Prostate gland (tissue), 2 donors: ENCODE measurements around the gene CD248. TPM values are rescaled to one million over a fixed set of nuclear protein-coding genes. Genes with fewer than 3 reads are reported as not detected.

Experiments used
- DNase-seq: peaks from one replicate; pipeline ENCODE4 v3.0.0-alpha.2; 2019; ENCODE audit warnings: low spot score
- H3K27ac ChIP-seq, 2 donors: fragments of 200-600 bp; sonication (generic); 2 replicates each; pipeline ENCODE4 v1.5.1; 2017 to 2019
- H3K27me3 ChIP-seq: fragments of 200-600 bp; sonication (generic); replicated peaks from 2 replicates; pipeline ENCODE4 v1.5.1; 2019; ENCODE audit not compliant: insufficient read depth
- H3K36me3 ChIP-seq, 2 donors: fragments of 200-600 bp; sonication (generic); 1 replicate in 1 of 2; 2 replicates in 1 of 2; pipeline versions ENCODE4 v1.5.1 to v1.8.1; 2017 to 2019
- H3K4me1 ChIP-seq: fragments of 200-600 bp; sonication (generic); replicated peaks from 2 replicates; pipeline ENCODE4 v1.5.1; 2019
- H3K4me3 ChIP-seq, 2 donors: fragments of 200-600 bp; sonication (generic); 2 replicates each; pipeline ENCODE4 v1.5.1; 2017 to 2019
- H3K9me3 ChIP-seq: fragments of 200-600 bp; sonication (generic); 2 replicates; pipeline ENCODE4 v1.5.1; 2017
- POLR2A ChIP-seq: fragments of 450-650 bp; IDR thresholded peaks from one replicate; pipeline ENCODE4 v1.6.1; 2016; ENCODE audit warnings: antibody characterized with exemption, mild to moderate bottlenecking
- POLR2AphosphoS5 ChIP-seq: sonication (generic); formaldehyde crosslinking; IDR thresholded peaks from one replicate; pipeline ENCODE4 v1.6.1; 2017; ENCODE audit warnings: antibody characterized with exemption
- WGBS: methylation state at CpG from one replicate; pipeline ENCODE4 v1.1.5; 2018; 5-methylcytosine and 5-hydroxymethylcytosine counted together
- intact Hi-C: fragments of 100-400 bp; cut with DNase I; formaldehyde crosslinking; loops from one replicate; pipeline ENCODE4 v1.14.2; 2022
- total RNA-seq, 2 donors: library from RNA; depleted of rRNA; stranded (reverse); fragments of >200 nt; gene quantifications; one replicate each; pipeline ENCODE4 v1.1.0, GENCODE V29; 2016
- TF ChIP-seq, protein P1 (sequence below), 4 experiments: fragments of 200-600 bp in 2 of 4; fragments of 450-650 bp in 2 of 4; sonication (generic) in 2 of 4; IDR thresholded peaks; 1 replicate in 3 of 4; 2 replicates in 1 of 4; pipeline ENCODE4 v1.5.1; 2016 to 2019; ENCODE audit warnings: antibody characterized with exemption in 4 of 4, mild to moderate bottlenecking in 2 of 4, moderate library complexity in 2 of 4

CD248 gene
- total RNA-seq, 2 donors from 2014 or later: 1.9 to 7.3 TPM

DNA sequence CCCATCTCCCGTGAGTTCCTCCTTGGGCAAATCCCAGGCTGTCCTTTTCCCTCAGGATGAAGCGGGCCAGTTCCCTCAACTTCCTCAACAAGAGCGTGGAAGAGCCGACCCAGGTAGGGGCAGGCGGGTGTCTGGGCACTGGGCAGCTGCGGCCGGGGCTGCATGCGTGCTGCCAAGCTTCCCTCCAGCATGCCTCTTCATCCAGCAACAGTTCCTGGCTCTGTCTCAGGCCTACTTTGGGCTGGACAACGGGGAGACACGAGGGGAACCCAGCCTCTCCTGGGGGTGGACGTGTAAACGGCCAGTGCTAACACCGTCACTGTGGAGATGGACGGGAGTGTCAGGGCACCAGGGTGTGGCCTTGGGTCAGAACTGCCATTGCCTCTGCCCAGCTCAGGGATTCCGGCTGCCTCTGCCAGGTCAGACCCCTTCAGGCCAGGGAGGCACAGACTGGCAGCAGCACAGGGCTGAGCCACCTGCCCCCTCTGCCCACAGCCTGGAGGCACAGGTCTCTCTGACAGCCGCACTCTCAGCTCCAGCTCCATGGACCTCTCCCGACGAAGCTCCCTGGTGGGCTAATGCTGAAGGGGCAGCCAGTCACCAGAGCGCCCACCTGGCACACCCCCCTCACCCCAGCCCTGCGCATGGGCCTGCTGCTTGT lies 50.3 kb downstream of the CD248 start:
- intact Hi-C loops: loop anchor here (10.0 kb wide), 1 partner anchor 352 kb away; the partner anchor contains the start of genes C11orf68 and DRAP1
- Histone ChIP-seq H3K27me3 (no peaks in the 10 kb centered on the region), H3K9me3 (no peaks in the 10 kb centered on the region), H3K4me1 (peaks cover 9% of the 10 kb centered on the region), H3K27ac (peak overlapping the region; percentile 98), H3K4me3 (no peak overlapping the region), H3K36me3 (peaks cover 0 to 7% of the 10 kb centered on the region in 2 donors)
- no peak for DNase-seq
- 82% methylated on average over 20 of the region's 20 CpGs for WGBS
- TF ChIP-seq POLR2AphosphoS5 (no peak), POLR2A (no peak)
- TF ChIP-seq, protein P1, sequence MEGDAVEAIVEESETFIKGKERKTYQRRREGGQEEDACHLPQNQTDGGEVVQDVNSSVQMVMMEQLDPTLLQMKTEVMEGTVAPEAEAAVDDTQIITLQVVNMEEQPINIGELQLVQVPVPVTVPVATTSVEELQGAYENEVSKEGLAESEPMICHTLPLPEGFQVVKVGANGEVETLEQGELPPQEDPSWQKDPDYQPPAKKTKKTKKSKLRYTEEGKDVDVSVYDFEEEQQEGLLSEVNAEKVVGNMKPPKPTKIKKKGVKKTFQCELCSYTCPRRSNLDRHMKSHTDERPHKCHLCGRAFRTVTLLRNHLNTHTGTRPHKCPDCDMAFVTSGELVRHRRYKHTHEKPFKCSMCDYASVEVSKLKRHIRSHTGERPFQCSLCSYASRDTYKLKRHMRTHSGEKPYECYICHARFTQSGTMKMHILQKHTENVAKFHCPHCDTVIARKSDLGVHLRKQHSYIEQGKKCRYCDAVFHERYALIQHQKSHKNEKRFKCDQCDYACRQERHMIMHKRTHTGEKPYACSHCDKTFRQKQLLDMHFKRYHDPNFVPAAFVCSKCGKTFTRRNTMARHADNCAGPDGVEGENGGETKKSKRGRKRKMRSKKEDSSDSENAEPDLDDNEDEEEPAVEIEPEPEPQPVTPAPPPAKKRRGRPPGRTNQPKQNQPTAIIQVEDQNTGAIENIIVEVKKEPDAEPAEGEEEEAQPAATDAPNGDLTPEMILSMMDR (IDR thresholded peaks at IDR 0.05): no peak

DNA sequence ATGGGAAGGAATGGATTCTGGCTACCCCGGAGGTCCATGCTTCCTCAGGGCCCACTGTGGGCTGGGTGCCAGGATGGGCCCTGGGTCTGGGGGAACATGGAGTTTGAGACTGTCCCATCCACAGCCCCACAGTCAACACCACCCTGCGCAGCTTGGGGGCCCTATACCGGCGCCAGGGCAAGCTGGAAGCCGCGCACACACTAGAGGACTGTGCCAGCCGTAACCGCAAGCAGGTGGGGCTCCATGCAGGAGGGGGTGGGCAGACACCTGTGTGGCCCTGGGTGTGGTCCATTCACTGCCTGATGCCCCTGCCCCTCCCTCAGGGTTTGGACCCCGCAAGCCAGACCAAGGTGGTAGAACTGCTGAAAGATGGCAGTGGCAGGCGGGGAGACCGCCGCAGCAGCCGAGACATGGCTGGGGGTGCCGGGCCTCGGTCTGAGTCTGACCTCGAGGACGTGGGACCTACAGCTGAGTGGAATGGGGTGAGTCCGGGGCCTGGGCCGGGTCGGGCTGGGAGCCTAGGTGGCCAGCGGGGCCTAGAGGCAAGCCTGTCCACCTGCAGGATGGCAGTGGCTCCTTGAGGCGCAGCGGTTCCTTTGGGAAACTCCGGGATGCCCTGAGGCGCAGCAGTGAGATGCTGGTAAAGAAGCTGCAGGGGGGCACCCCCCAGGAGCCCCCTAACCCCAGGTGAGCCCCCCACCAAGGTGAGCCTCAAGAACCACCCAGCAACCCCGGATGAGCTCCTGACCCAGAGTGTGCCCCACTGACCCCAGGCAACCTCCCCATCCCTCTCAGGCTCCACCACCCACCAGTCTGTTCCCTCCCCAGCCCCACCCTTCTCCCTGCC lies 51.1 kb downstream of the CD248 start:
- WGBS: 88% methylated on average over 26 of the region's 26 CpGs
- Histone ChIP-seq H3K4me1 (peaks cover 9% of the 10 kb centered on the region), H3K27me3 (no peaks in the 10 kb centered on the region), H3K4me3 (no peak overlapping the region), H3K27ac (no peak overlapping the region), H3K36me3 (peaks cover 0 to 7% of the 10 kb centered on the region in 2 donors), H3K9me3 (no peaks in the 10 kb centered on the region)
- no peak for TF ChIP-seq POLR2AphosphoS5
- TF ChIP-seq, protein P1 (IDR thresholded peaks at IDR 0.05): no peak
- TF ChIP-seq POLR2A: no peak
- DNase-seq: no peak
- intact Hi-C loops: loop anchor here (10.0 kb wide), 1 partner anchor 351 kb away; the partner anchor contains the start of genes C11orf68 and DRAP1

DNA sequence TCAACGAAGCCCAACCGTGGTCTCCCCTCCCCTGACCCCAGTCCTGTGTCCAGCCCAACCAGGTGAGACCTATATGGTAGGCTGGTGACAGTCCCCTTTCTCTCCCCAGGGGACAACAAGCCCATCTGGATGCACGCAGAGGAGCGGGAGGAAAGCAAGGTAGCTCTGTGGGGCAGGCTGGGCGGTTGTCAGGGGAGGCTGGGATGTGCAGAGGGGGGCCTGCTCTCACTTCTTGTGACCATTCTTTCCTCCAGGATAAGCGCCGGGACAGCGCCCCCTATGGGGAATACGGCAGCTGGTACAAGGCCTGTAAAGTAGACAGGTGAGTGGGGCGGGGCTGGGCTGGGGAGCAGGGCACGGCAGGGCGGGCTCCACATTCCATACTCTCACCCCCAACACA lies 51.9 kb downstream of the CD248 start:
- Histone ChIP-seq H3K4me1 (peaks cover 9% of the 10 kb centered on the region), H3K4me3 (no peak overlapping the region), H3K36me3 (peaks cover 0 to 7% of the 10 kb centered on the region in 2 donors), H3K27me3 (no peaks in the 10 kb centered on the region), H3K9me3 (no peaks in the 10 kb centered on the region), H3K27ac (no peak overlapping the region)
- intact Hi-C loops: loop anchor here (10.0 kb wide), 1 partner anchor 350 kb away; the partner anchor contains the start of genes C11orf68 and DRAP1
- DNase-seq: no peak
- no peak for TF ChIP-seq POLR2AphosphoS5
- TF ChIP-seq, protein P1 (IDR thresholded peaks at IDR 0.05): no peak
- no peak for TF ChIP-seq POLR2A
- 64% methylated on average over 11 of the region's 12 CpGs for WGBS

Other genes starting within 250 kb of the CD248 start
- 100 to 1,000 TPM in 1 of 2 donors, 10 to 100 TPM in 1; 51.9 to 107 TPM for gene PACS1, start 246.8 kb downstream of the CD248 start, total RNA-seq
- 10 to 100 TPM; 22.5 to 49.8 TPM for gene KLC2, start 59.3 kb downstream of the CD248 start, total RNA-seq
- 100 to 1,000 TPM; 140 to 166 TPM for gene RAB1B, start 48.4 kb downstream of the CD248 start, total RNA-seq
- gene CNIH2, start 38.9 kb downstream of the CD248 start, total RNA-seq: 1 to 10 TPM in 1 of 2 donors, not detected in 1; 3.6 TPM
- 100 to 1,000 TPM in 1 of 2 donors, 10 to 100 TPM in 1; 92.6 to 112 TPM for gene YIF1A, start 27.9 kb downstream of the CD248 start, total RNA-seq
- under 1 TPM; 0.17 to 0.50 TPM for gene TMEM151A, start 25.1 kb downstream of the CD248 start, total RNA-seq
- 10 to 100 TPM; 12.8 to 16.9 TPM for gene RIN1, start 19.4 kb upstream of the CD248 start, total RNA-seq
- gene BRMS1, start 28.1 kb upstream of the CD248 start, total RNA-seq: 10 to 100 TPM; 55.7 to 71.3 TPM
- gene B4GAT1, start 30.6 kb upstream of the CD248 start, total RNA-seq: 10 to 100 TPM; 47.0 to 64.9 TPM
- gene SLC29A2, start 54.7 kb upstream of the CD248 start, total RNA-seq: 10 to 100 TPM; 10.1 to 12.5 TPM
- gene NPAS4, start 104.0 kb upstream of the CD248 start, total RNA-seq: under 1 TPM in 1 of 2 donors, not detected in 1; 0.74 TPM
- gene MRPL11, start 121.8 kb upstream of the CD248 start, total RNA-seq: 10 to 100 TPM; 44.2 to 51.2 TPM
- 10 to 100 TPM; 23.9 to 27.0 TPM for gene PELI3, start 149.9 kb upstream of the CD248 start, total RNA-seq
- gene DPP3, start 163.4 kb upstream of the CD248 start, total RNA-seq: 10 to 100 TPM; 37.0 to 53.6 TPM
- gene BBS1, start 193.6 kb upstream of the CD248 start, total RNA-seq: 100 to 1,000 TPM; 106 to 148 TPM
- 10 to 100 TPM; 24.9 to 37.8 TPM for gene ZDHHC24, start 229.0 kb upstream of the CD248 start, total RNA-seq
- not detected for gene ACTN3, start 229.9 kb upstream of the CD248 start, total RNA-seq